Measurements from ENCODE around the gene NKD2. TPM values are rescaled to one million over a fixed set of nuclear protein-coding genes. Genes with fewer than 3 reads are reported as not detected.

The NKD2 gene
- total RNA-seq, 2 experiments from 2014 or later = 0.23 to 0.36 TPM

- Mint-ChIP-seq H3K4me1 (no peaks in the 10 kb centered on the region), H3K36me3 (peaks cover 2% of the 10 kb centered on the region), H3K9me3 (no peaks in the 10 kb centered on the region), H3K27ac (no peak overlapping the region), H3K27me3 (no peaks in the 10 kb centered on the region), H3K4me3 (no peak overlapping the region)
- POLR2A ChIA-PET = no interaction called here
- ATAC-seq (ENCODE audit: low read depth) = no peak
- DNase-seq = no peak
Observed at GRCh38 chr5:1086871-1087270, 78.3 kb downstream of the NKD2 start.

DNA sequence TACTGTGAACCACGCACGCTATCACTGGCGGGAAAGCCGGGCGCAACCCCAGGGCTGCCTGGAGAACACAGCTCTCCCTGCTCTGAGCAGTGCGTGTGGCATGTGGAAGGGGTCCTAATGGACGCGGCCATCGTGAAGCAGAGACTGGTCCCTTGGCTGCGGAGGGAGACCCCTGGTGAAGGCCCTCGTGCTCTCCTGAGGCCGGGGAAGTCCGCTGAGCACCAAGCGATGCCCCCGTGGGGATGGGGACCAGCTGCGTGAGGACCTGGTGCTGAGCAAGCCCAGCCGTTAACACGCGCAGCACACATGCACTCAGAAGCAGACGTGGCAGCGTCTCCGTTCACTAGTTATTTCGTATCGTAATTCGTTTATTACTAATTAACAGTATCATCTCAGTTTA lies 78.8 kb downstream of the NKD2 start:
- Mint-ChIP-seq H3K36me3 (peaks cover 2% of the 10 kb centered on the region), H3K27me3 (no peaks in the 10 kb centered on the region), H3K4me3 (no peak overlapping the region), H3K9me3 (no peaks in the 10 kb centered on the region), H3K27ac (no peak overlapping the region), H3K4me1 (no peaks in the 10 kb centered on the region)
- POLR2A ChIA-PET = no interaction called here
- DNase-seq = no peak
- ATAC-seq (ENCODE audit: low read depth) = no peak

- Mint-ChIP-seq H3K4me1 (no peaks in the 10 kb centered on the region), H3K36me3 (peaks cover 2% of the 10 kb centered on the region), H3K27ac (no peak overlapping the region), H3K27me3 (no peaks in the 10 kb centered on the region), H3K4me3 (no peak overlapping the region), H3K9me3 (no peaks in the 10 kb centered on the region)
- ATAC-seq (ENCODE audit: low read depth) (no peak), DNase-seq (no peak)
- POLR2A ChIA-PET = no interaction called here
Observed at GRCh38 chr5:1088031-1088430, 79.4 kb downstream of the NKD2 start.

Small RNA genes within 50 kb of the gene (microRNA-seq; reads per million reads assigned to microRNA genes)
- gene MIR4635 = not detected

Other genes starting within 250 kb of the NKD2 start
- 1 to 10 TPM; 2.0 to 2.4 TPM for gene ZDHHC11B, start 224.1 kb upstream of the NKD2 start, total RNA-seq
- gene ZDHHC11, start 157.8 kb upstream of the NKD2 start, total RNA-seq = 10 to 100 TPM; 10.2 to 12.8 TPM
- 10 to 100 TPM; 63.5 to 65.6 TPM for gene BRD9, start 116.0 kb upstream of the NKD2 start, total RNA-seq
- gene TRIP13, start 115.9 kb upstream of the NKD2 start, total RNA-seq = 10 to 100 TPM; 18.3 to 20.9 TPM
- 10 to 100 TPM; 31.5 to 37.5 TPM for gene SLC12A7, start 103.3 kb downstream of the NKD2 start, total RNA-seq
- not detected for gene SLC6A19, start 192.8 kb downstream of the NKD2 start, total RNA-seq
- gene SLC6A18, start 216.6 kb downstream of the NKD2 start, total RNA-seq = not detected